Activated T-helper 17 cell treated with anti-CD3 and anti-CD28 coated beads, Interleukin-2, amount 50 U/mL, for 72 hours (primary cell): ENCODE results near the gene LARGE1. TPM values are rescaled to one million over a fixed set of nuclear protein-coding genes. Genes with fewer than 3 reads are reported as not detected.

Source experiments
- ATAC-seq: fragments of 150-1000 bp; cut with Tn5 transposase; replicated peaks from 2 replicates; pipeline ENCODE4 v1.10.0; 2021; ENCODE audit warnings: mild to moderate bottlenecking, moderate library complexity
- H3K27ac Mint-ChIP-seq: one replicate; pipeline ENCODE4 v1.8.0; 2022; ENCODE audit warnings: mixed read lengths
- H3K27me3 Mint-ChIP-seq: one replicate; pipeline ENCODE4 v1.8.0; 2022; ENCODE audit warnings: mixed read lengths
- H3K36me3 Mint-ChIP-seq: one replicate; pipeline ENCODE4 v1.8.0; 2022; ENCODE audit warnings: low read depth, mild to moderate bottlenecking, mixed read lengths
- H3K4me1 Mint-ChIP-seq: one replicate; pipeline ENCODE4 v1.8.0; 2022; ENCODE audit warnings: mixed read lengths
- H3K4me3 Mint-ChIP-seq: one replicate; pipeline ENCODE4 v1.8.0; 2022; ENCODE audit warnings: mild to moderate bottlenecking, mixed read lengths
- H3K9me3 Mint-ChIP-seq: one replicate; pipeline ENCODE4 v1.8.0; 2022; ENCODE audit warnings: mixed read lengths
- total RNA-seq, 2 donors: library from RNA; stranded (reverse); gene quantifications; one replicate each; pipeline ENCODE4 v1.2.3, GENCODE V29; 2022

Gene LARGE1
- total RNA-seq, 2 donors from 2014 or later, result 0.45 to 0.73 TPM

DNA sequence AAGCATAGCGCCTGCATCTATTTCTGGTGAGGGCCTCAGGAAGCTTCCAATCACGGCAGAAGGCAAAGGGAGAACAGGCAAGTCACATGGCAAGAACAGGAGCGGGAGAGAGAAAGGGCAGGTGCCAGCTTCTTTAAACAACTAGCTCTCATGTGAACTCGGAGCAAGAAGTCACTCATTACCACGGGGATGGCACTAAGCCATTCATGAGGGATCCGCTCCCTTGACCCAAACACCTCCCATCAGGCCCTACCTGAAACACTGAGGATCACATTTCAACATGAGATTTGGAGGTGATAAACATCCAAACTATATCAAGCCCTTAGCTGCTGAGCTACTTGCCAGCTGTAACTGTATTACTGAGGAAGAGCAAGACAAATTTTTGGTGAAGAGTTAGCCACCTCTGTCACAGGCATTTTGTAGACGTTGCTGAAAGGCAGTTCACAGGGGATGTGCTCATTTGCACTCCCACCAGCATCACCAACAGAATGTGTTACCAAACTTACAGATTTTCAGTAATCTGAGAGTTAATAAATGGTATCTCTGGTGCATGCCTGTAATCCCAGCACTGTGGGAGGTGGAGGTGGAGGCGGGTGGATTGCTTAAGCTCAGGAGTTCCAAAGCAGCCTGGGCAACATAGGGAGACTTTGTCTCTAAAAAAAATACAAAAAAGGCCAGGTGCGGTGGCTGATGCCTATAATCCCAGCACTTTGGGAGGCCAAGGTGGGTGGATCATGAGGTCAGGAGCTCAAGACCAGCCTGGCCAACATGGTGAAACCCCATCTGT is 398.2 kb downstream of the LARGE1 start:
- no peaks in the 10 kb centered on the region for H3K27me3 Mint-ChIP-seq
- H3K36me3 Mint-ChIP-seq, result no peaks in the 10 kb centered on the region
- H3K9me3 Mint-ChIP-seq, result no peaks in the 10 kb centered on the region
- no peak overlapping the region for H3K4me3 Mint-ChIP-seq
- H3K27ac Mint-ChIP-seq, result no peak overlapping the region
- ATAC-seq, result no peak
- H3K4me1 Mint-ChIP-seq, result no peaks in the 10 kb centered on the region

DNA sequence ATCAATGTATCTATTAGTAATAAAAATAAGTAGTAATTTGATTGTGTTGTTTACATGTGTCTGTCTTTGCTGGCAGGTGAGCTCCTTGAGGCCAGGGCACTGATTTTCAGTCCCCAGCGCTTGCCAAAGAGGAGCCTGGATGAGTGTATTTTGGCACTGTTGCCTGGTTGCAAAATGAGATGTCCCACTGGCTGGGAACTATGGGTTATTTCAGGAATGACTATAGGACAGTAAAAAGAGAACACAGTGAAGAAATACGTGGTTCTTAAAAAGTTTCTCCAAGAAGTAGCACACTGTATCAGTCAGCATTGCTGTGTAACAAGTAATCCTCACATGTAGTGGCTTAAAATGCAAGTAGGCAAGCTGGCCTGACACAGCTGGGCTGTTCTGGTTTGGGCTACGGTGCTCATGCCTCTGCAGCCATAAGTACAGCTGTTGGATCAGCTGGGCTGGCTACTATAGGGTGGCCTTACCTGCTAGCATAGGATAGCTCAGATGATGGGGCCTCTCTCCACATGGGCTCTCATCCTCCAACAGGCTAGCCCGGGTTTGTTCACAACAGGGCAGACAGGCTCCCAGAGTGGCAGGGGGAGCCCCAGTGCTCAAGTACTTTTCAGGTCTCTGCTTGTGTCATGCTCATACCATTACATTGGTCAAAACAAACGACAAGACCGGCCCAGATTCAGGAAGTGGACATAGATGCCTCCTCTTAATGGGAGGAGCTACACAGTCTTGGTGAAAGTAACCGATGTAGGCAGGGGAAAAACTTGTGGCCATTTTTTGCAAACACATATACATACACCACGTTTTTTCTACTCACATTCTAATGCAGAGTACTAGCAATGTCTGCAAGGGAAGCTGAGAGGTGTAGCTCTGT is 399.1 kb downstream of the LARGE1 start:
- no peak for ATAC-seq
- H3K27ac Mint-ChIP-seq, result no peak overlapping the region
- no peaks in the 10 kb centered on the region for H3K36me3 Mint-ChIP-seq
- no peaks in the 10 kb centered on the region for H3K4me1 Mint-ChIP-seq
- no peaks in the 10 kb centered on the region for H3K9me3 Mint-ChIP-seq
- H3K27me3 Mint-ChIP-seq, result no peaks in the 10 kb centered on the region
- no peak overlapping the region for H3K4me3 Mint-ChIP-seq

DNA sequence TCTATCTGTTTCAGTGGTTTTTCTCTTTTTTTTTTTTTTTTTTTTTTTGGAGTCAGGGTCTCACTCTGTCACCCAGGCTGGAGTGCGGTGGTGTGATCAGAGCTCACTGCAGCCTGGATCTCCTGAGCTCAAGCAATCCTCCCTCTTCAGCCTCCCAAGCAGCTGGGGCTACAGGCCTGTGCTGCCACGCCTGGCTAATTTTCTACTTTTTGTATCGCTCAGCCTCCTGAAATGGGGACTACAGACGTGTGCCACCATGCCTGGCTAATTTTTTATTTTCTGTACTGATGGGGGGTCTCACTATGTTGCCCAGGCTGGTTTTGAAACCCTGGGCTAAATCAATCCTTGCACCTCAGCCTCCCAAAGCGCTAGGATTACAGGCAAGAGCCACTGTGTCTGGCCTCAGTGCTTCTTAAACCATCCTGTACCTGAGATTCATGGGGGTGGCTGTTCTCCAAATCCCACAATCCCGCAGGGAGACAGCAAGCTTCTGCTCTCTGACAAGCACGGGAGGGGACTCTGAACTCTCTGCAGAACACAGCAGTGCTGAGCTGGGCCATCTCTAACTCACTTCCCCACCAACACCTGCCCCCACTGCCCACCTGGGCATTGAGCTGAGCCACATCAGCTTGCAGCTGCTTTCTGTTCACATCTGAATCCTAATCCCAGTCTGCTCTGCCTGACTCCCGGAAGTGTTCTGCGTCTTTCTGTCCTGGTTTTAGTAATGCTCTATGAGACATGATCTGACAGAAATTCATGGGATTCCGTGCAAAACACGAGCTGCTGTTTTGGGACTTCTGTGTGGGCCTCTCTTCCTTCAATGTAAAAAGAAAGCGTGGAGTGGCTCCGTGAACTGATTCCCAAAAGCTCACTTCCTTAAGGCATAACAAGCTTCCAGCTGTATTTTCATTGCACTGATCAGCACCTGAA is 400.0 kb downstream of the LARGE1 start:
- Mint-ChIP-seq H3K27me3 (no peaks in the 10 kb centered on the region), H3K9me3 (no peaks in the 10 kb centered on the region), H3K4me1 (no peaks in the 10 kb centered on the region), H3K27ac (no peak overlapping the region), H3K4me3 (no peak overlapping the region), H3K36me3 (no peaks in the 10 kb centered on the region)
- ATAC-seq, result no peak

DNA sequence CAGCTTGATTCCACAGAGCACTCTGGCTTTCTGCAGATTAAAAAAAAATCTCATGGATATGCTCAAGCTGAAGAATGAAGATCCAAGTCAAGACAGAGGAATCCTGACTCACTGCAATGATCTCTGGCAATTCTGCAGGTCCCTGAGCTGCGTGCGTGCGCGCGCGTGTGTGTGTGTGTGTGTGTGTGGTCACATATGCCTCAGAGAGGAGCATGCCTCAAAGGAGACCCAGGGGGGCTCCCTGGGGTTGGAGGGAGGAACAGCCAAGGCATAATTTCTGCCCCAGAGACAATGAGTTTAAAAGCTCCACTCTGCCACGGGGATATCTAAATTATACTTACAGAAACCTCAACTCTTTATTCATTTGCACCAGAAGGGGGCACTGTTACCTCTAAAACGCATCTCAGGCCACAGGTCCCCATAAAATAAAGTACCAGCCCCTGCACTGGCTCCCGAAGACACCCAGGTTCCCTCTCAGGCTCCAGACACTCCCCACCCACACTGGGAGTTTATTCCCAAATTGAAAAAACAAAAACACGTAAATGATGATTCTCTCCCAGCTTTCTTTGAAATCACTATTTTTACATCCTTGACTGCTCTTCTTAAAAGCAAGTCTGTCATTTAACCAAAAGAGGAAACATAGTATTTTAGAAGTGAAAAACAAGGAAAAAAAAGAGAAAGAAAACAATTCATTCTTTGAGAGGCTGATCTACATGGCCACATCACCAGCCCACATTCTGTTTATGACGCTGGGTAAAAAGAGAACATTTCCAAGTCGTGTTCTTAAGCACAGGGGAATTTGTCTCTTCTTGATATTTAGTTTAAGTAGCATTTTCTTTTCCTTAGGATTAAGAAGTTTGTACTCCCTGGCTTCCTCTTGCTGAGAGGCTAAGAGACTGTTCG is 401.0 kb downstream of the LARGE1 start:
- no peaks in the 10 kb centered on the region for H3K27me3 Mint-ChIP-seq
- H3K4me1 Mint-ChIP-seq, result no peaks in the 10 kb centered on the region
- no peaks in the 10 kb centered on the region for H3K36me3 Mint-ChIP-seq
- no peak for ATAC-seq
- no peak overlapping the region for H3K27ac Mint-ChIP-seq
- H3K4me3 Mint-ChIP-seq, result no peak overlapping the region
- no peaks in the 10 kb centered on the region for H3K9me3 Mint-ChIP-seq

DNA sequence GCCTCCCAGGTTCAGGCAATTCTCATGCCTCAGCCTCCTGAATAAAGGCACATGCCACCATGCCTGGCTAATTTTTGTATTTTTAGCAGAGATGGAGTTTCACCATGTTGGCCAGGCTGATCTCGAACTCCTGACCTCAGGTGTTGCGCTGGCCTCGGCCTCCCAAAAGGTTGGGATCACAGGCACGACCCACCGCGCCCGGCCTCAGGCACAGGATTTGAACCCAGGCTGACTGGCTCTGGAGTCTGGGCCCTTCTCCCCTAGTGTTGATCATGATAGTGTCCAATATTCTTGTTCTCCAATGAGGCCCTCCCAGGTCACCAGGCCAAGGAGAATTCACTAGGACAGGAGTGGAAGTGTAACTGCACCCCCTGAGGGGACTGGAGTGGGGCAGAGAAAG is 401.9 kb downstream of the LARGE1 start:
- Mint-ChIP-seq H3K4me1 (no peaks in the 10 kb centered on the region), H3K36me3 (no peaks in the 10 kb centered on the region), H3K27ac (no peak overlapping the region), H3K27me3 (no peaks in the 10 kb centered on the region), H3K9me3 (no peaks in the 10 kb centered on the region), H3K4me3 (no peak overlapping the region)
- no peak for ATAC-seq

DNA sequence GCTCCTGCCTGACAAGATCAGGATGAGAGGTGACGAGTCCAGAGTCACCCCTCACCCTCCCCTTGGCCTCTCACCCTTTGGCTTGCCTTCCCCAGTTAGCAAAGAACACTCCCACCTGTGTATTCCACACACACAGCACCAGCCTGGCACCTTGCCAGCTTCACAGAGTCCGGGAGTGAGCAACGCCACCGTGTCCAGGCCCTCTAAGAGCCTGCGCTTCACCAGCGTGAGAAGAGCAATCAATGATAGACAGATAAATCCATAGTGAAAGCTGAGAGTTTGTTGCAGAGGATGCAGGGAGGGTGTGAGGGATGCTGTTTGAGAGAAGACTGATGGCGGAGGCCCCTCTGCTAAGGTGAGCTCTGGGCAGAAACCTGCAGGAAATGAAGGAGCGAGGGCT is 404.5 kb downstream of the LARGE1 start:
- Mint-ChIP-seq H3K36me3 (no peaks in the 10 kb centered on the region), H3K9me3 (no peaks in the 10 kb centered on the region), H3K27me3 (no peaks in the 10 kb centered on the region), H3K27ac (no peak overlapping the region), H3K4me1 (no peaks in the 10 kb centered on the region), H3K4me3 (no peak overlapping the region)
- no peak for ATAC-seq

DNA sequence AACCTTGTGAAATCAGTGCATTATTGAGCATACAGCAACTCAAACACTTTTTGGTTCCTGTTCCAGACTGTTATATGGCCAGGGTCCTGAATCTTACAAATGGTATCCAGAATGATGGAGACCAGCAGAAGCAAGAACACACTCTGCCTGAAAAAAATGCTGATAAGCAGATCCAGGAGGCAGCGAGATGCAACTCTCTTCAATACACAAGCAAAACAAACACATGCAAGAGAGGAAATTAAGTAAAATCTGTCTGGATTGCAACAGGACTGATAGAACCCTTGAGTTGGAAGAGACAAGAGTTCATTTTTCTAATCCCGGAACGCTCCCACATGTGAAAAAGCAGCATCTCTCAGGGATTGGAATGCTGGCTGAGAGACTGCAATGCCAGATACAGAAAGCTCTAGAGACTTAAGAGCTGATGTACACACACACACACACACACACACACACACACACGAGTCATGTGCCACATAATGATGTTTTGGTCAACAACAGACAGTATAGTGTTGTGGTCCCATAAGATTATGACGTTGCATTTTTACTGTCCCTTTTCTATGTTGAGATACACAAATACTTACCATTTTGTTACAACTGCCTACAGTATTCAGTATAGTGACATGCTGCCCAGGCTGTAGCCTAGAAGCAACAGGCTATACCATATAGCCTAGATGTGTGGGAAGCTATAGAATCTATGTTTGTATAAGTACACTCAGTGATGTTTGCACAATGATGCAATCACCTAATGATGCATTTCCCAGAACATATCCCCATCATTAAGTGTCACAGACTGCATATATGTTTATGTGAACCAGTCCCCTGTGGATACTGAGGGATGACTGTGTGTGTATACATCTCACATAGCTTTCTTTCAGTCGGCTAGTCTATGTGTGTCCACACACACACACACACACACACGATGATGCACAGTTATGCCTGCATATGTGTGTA is 406.6 kb downstream of the LARGE1 start:
- Mint-ChIP-seq H3K36me3 (no peaks in the 10 kb centered on the region), H3K9me3 (no peaks in the 10 kb centered on the region), H3K27ac (no peak overlapping the region), H3K4me1 (no peaks in the 10 kb centered on the region), H3K27me3 (no peaks in the 10 kb centered on the region), H3K4me3 (no peak overlapping the region)
- no peak for ATAC-seq

DNA sequence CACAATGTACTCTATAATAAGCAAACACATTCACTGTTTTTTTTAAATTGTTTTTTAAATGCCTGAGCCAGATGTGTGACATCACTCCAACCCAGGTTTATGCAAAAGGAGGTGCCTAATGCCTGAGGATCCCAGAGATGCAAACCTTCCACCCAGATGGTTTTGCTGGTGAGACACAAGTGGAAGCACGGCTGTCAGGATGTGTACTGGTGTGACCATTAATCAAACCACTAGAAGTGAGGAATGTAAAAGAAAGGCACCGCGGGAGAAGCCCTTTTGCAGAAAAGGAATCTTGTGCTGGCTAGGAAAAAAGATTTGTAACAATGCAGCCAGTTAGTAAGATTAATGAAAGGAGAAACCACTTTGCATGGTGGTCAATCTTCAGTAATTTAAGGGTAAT is 407.4 kb downstream of the LARGE1 start:
- no peaks in the 10 kb centered on the region for H3K27me3 Mint-ChIP-seq
- no peaks in the 10 kb centered on the region for H3K36me3 Mint-ChIP-seq
- H3K4me3 Mint-ChIP-seq, result no peak overlapping the region
- no peak overlapping the region for H3K27ac Mint-ChIP-seq
- no peaks in the 10 kb centered on the region for H3K4me1 Mint-ChIP-seq
- H3K9me3 Mint-ChIP-seq, result no peaks in the 10 kb centered on the region
- no peak for ATAC-seq

DNA sequence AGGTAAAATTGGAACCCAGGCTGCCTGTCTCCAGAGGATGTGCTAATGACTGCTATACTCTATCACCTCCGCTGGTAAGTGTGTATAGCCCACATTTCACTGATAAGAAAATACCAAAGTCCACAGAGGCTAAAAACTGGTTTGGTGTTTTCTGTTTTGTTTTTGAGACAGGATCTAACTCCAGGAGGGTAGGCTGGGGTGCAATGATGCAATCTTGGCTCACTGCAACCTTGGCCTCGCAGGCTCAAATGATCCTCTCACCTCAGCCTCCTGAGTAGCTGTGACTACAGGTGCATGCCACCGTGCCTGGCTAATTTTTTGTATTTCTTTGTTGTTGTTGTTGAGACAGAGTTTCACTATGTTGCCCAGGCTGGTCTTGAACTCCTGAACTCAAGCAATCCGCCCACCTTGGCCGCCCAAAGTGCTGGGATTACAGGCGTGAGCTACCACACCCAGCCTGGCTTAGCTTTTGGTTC is 409.8 kb downstream of the LARGE1 start:
- H3K4me1 Mint-ChIP-seq, result no peaks in the 10 kb centered on the region
- no peak overlapping the region for H3K4me3 Mint-ChIP-seq
- no peak for ATAC-seq
- H3K27me3 Mint-ChIP-seq, result no peaks in the 10 kb centered on the region
- H3K27ac Mint-ChIP-seq, result no peak overlapping the region
- no peaks in the 10 kb centered on the region for H3K9me3 Mint-ChIP-seq
- H3K36me3 Mint-ChIP-seq, result no peaks in the 10 kb centered on the region

DNA sequence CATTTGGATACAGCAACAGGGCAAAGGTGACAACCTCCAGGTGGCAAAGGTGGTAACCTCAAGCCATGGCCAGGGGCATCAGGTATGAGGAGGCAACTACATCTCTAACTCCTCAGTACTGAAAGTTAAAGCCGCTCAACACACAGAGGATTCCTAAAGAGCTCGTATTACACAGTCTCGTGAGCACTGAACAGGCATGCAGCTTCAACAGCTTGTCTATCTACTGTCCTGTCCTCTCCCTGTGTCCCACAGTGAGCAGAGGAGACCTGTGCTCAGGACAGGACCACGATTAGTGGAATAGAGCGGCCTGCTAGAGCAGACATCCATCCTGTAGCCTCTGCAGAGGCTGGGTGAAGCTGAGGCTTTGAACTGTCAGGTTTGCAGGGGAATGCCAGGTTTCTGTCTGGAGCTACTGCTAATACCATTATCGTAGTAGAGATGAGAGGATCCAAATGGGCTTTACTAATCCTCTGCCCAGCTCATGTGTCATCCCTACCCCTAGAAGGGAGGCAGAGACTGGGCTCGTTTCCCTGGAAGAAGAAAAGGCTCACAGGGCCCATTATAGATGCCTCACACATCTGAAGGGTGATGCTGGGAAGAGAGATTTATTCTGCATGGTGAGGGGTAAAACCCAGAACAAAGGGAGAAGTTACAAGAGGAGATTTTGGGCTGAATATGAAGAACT is 415.2 kb downstream of the LARGE1 start:
- ATAC-seq, result no peak
- Mint-ChIP-seq H3K4me1 (no peaks in the 10 kb centered on the region), H3K4me3 (no peak overlapping the region), H3K27ac (no peak overlapping the region), H3K36me3 (no peaks in the 10 kb centered on the region), H3K9me3 (no peaks in the 10 kb centered on the region), H3K27me3 (no peaks in the 10 kb centered on the region)

DNA sequence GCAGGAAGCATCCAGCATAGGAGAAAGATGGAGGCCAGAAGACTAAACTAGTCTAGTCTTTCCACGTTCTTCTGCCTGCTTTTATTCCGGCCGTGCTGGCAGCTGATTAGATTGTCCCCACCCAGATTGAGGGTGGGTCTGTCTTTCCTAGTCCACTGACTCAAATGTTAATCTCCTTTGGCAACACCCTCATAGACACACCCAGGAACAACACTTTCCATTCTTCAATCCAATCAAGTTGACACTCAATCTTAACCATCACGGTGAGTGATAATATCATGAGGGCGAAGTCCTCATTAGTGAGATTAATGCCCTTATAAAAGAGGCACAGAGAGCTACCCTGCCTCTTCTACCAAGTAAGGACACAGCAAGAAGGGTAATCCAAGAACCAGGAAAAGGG is 424.2 kb downstream of the LARGE1 start:
- Mint-ChIP-seq H3K4me1 (no peaks in the 10 kb centered on the region), H3K9me3 (peaks cover 3% of the 10 kb centered on the region), H3K27me3 (no peaks in the 10 kb centered on the region), H3K4me3 (no peak overlapping the region), H3K36me3 (no peaks in the 10 kb centered on the region), H3K27ac (no peak overlapping the region)
- ATAC-seq, result no peak

DNA sequence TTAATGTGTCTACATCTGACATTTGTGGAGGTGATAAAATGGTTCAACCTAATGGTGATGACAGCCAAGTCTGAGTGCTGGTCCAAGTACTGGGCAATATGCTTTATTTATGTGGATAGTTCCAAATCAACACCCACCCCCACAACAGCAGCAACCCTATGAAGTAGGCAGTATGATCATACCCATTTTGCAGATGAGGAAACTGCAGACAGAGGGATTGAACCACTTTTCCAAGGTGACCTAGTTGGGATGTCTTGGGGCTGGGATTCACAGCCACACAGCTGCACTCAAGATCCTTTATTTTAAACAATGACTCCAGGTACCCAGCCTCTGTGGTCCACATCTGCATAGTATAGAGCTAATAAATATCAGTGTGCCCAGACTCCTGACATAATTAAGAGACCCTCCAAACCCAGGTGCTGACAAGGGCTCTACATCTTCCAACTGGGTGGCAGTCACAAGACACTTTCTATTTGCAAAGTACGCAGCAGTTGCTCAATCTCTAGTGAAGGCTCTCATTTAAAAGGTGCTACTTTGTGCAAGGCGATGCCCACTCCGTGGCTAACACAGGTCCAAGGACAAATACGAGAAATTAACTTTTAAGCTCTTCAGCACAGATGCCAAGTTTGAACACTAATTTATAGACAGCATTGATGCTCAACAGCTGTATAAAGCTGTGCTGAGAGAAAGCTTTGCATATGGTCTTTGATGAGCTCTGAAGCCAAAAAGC is 426.6 kb downstream of the LARGE1 start:
- Mint-ChIP-seq H3K4me3 (no peak overlapping the region), H3K4me1 (no peaks in the 10 kb centered on the region), H3K27ac (no peak overlapping the region), H3K36me3 (no peaks in the 10 kb centered on the region), H3K9me3 (peaks cover 11% of the 10 kb centered on the region), H3K27me3 (no peaks in the 10 kb centered on the region)
- ATAC-seq, result no peak
